ENCODE data around the gene ZXDC. TPM values are rescaled to one million over a fixed set of nuclear protein-coding genes. Genes with fewer than 3 reads are reported as not detected.

ZXDC gene
- total RNA-seq, 3 donors from 2014 or later = 37.6 to 42.4 (median 39.0) TPM

DNA sequence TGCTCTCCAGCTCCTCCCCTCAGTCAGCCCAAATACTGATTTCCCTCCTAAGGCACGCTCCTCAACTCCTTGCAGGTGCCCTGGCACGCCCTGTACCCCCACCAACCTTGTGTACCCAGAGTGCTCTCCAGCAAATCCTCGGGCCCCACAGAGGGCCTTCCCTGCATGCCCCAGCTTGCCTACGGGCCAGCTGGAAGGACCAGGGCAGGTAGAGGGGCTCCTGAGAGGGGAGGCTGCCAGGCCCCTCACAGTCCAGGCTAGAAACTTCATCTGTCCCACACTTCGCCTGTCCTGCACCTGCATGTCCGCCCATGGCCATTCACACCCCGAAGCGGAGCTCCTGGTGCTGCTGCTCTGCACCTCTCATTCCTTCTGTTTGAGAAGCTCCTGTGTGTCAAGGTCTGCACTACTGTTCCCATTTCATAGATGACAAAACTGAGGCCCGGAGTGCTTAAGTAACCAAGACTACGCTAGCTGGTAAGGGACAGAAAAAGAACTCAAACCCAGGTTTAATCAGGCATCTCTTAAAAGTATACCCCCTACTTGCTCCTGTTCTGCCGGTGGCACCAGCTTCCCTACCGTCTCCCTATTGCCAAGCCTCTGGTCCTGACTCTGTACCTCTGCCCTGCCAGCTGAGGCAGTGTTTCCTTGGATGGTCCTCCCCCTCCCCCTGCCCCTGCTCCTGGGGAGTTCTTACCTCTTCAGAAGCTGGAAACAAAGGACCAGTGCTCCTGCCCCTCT, 35.6 kb downstream of the ZXDC start:
- Histone ChIP-seq H3K27me3 (no peaks in the 10 kb centered on the region), H3K4me3 (no peak overlapping the region), H3K36me3 (no peaks in the 10 kb centered on the region), H3K9me3 (no peaks in the 10 kb centered on the region), H3K27ac (no peak overlapping the region), H3K4me1 (no peaks in the 10 kb centered on the region)
- intact Hi-C loops (cut with DNase I; ENCODE audit: low total_unique reads) = no loop called here
- TF ChIP-seq, protein P1, sequence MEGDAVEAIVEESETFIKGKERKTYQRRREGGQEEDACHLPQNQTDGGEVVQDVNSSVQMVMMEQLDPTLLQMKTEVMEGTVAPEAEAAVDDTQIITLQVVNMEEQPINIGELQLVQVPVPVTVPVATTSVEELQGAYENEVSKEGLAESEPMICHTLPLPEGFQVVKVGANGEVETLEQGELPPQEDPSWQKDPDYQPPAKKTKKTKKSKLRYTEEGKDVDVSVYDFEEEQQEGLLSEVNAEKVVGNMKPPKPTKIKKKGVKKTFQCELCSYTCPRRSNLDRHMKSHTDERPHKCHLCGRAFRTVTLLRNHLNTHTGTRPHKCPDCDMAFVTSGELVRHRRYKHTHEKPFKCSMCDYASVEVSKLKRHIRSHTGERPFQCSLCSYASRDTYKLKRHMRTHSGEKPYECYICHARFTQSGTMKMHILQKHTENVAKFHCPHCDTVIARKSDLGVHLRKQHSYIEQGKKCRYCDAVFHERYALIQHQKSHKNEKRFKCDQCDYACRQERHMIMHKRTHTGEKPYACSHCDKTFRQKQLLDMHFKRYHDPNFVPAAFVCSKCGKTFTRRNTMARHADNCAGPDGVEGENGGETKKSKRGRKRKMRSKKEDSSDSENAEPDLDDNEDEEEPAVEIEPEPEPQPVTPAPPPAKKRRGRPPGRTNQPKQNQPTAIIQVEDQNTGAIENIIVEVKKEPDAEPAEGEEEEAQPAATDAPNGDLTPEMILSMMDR (IDR thresholded peaks at IDR 0.05) = no peak
- TF ChIP-seq POLR2A (IDR thresholded peaks at IDR 0.05) = no peak
- TF ChIP-seq POLR2AphosphoS5 (IDR thresholded peaks at IDR 0.05) = no peak
- no peak for DNase-seq (ENCODE audit: low spot score in 2 of 2)

DNA sequence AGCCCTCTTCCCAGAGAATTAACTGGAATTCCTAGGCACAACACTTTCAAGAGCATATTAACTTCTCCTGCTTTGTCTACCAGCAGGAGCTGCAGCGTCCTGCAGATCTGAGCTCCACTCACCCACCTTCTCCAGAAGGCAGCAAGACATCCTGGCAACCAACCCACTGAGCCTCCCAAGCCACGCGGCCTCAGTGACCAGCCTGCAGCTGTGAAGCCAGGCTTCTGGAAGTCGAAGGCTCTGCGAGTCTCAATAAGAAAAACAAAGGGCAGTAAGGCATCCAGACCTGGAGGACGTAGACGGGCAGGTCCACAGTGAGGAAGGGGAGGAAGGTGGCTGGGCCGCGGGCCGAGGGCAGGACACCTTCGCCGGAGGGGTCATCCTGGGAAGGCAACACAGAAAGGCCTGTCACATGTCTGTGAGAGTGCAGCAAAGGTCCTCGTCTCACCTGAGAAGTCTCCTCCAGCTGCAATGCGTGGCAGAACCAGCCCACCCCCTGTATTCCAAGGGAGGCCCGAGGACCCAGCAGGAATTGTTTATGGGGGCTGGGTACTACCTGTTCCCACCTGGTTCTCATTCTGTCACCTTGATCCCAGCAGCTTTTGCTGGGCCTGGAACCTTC, 36.2 kb downstream of the ZXDC start:
- H3K9me3 ChIP-seq = no peaks in the 10 kb centered on the region
- H3K4me1 ChIP-seq = no peaks in the 10 kb centered on the region
- H3K4me3 ChIP-seq = no peak overlapping the region
- intact Hi-C loops (cut with DNase I; ENCODE audit: low total_unique reads) = no loop called here
- H3K27ac ChIP-seq = no peak overlapping the region
- no peaks in the 10 kb centered on the region for H3K36me3 ChIP-seq
- no peaks in the 10 kb centered on the region for H3K27me3 ChIP-seq
- TF ChIP-seq, protein P1 (IDR thresholded peaks at IDR 0.05) = no peak
- TF ChIP-seq POLR2A (IDR thresholded peaks at IDR 0.05) = no peak
- TF ChIP-seq POLR2AphosphoS5 (IDR thresholded peaks at IDR 0.05) = no peak
- DNase-seq (ENCODE audit: low spot score in 2 of 2) = no peak

DNA sequence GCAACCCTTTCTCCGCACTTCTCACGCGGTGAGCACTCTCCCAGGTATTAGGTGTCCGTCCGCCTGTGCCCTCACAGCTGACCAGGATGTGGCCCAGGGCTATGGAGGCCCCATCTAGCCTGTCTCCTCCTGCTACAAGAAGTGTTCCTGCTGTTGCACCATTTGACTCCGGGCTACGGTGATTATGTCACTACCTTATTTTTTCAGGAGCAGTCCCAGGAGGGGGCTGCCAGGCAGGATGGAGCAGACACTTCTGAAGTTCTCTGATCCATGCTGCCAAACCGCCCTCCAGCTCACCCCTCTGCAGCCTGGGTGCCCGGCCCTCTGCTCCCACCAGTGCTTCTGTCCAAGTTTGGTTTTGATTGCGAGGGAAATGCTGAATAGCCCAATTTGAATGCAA, 36.9 kb downstream of the ZXDC start:
- intact Hi-C loops (cut with DNase I; ENCODE audit: low total_unique reads) = no loop called here
- H3K27me3 ChIP-seq = no peaks in the 10 kb centered on the region
- H3K4me3 ChIP-seq = no peak overlapping the region
- no peaks in the 10 kb centered on the region for H3K4me1 ChIP-seq
- H3K36me3 ChIP-seq = no peaks in the 10 kb centered on the region
- DNase-seq (ENCODE audit: low spot score in 2 of 2) = no peak
- no peak overlapping the region for H3K27ac ChIP-seq
- TF ChIP-seq POLR2AphosphoS5 (IDR thresholded peaks at IDR 0.05) (no peak), POLR2A (IDR thresholded peaks at IDR 0.05) (no peak)
- TF ChIP-seq, protein P1 (IDR thresholded peaks at IDR 0.05) = no peak
- no peaks in the 10 kb centered on the region for H3K9me3 ChIP-seq

DNA sequence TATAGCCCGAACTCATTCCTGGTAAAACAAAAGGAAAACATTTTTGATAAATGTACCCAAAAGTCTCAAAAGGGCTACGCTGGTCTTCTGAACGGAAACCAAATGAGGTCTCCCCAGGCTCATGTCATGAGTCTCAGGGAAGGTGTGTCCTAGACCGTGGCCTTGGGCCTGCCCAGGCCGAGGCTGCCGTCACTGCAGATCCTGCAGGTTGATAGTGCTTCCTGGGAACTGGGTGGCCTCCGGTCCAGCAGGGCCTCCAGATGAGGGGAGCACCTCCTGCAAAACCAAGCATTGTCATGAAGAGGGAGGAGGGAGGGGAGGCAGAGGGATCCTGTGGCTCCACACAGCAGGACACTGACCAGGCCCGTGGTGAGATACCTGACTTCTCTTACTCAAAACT, 37.5 kb downstream of the ZXDC start:
- no peaks in the 10 kb centered on the region for H3K9me3 ChIP-seq
- no peak for TF ChIP-seq POLR2AphosphoS5 (IDR thresholded peaks at IDR 0.05)
- TF ChIP-seq, protein P1 (IDR thresholded peaks at IDR 0.05) = no peak
- TF ChIP-seq POLR2A (IDR thresholded peaks at IDR 0.05) = no peak
- H3K36me3 ChIP-seq = no peaks in the 10 kb centered on the region
- H3K4me3 ChIP-seq = no peak overlapping the region
- H3K27me3 ChIP-seq = no peaks in the 10 kb centered on the region
- no peak overlapping the region for H3K27ac ChIP-seq
- intact Hi-C loops (cut with DNase I; ENCODE audit: low total_unique reads) = no loop called here
- no peaks in the 10 kb centered on the region for H3K4me1 ChIP-seq
- no peak for DNase-seq (ENCODE audit: low spot score in 2 of 2)
